AML-193 (cell line): ENCODE results near the gene RNF180.
"Not testable (repeated sequence)": the region's sequence is repeated elsewhere in the genome, so short reads cannot be mapped to it uniquely, and the experiment has no call there.

ENCODE experiments used
- DNase-seq, 2 experiments: peaks; one replicate each; lab custom pipeline; 2025; lab: John Stamatoyannopoulos, UW

The RNF180 gene

GRCh38 chr5:64384765-64385164 is 219.1 kb downstream of the RNF180 start:
- peak; percentile 20 to 21 for DNase-seq

- DNase-seq, result no peak
These were observed 231.9 kb downstream of the RNF180 start for GRCh38 chr5:64397552-64397951.

GRCh38 chr5:64398735-64399134 is 233.1 kb downstream of the RNF180 start:
- not testable (repeated sequence) for DNase-seq

- DNase-seq, result not testable (repeated sequence)
These were observed 241.6 kb downstream of the RNF180 start for GRCh38 chr5:64407103-64407825.

GRCh38 chr5:64417390-64417789 is 251.7 kb downstream of the RNF180 start:
- no peak for DNase-seq

GRCh38 chr5:64418013-64418412 is 252.4 kb downstream of the RNF180 start:
- no peak for DNase-seq
